ENCODE results near the gene MDK.
"Not testable (repeated sequence)": the region's sequence is repeated elsewhere in the genome, so short reads cannot be mapped to it uniquely, and the experiment has no call there.

MDK gene

GRCh38 chr11:46367244-46367915 is 14.1 kb upstream of the MDK start:
- in situ Hi-C loops (cut with MboI; ENCODE audit: low sequenced_read_pairs): no loop called here

GRCh38 chr11:46367916-46368267 is 13.6 kb upstream of the MDK start:
- in situ Hi-C loops (cut with MboI; ENCODE audit: low sequenced_read_pairs): no loop called here

- in situ Hi-C loops (cut with MboI; ENCODE audit: low sequenced_read_pairs): no loop called here
Observed at GRCh38 chr11:46369458-46370152, 11.9 kb upstream of the MDK start.

- in situ Hi-C loops (cut with MboI; ENCODE audit: low sequenced_read_pairs): no loop called here
Observed at GRCh38 chr11:46370253-46370652, 11.2 kb upstream of the MDK start.

DNA sequence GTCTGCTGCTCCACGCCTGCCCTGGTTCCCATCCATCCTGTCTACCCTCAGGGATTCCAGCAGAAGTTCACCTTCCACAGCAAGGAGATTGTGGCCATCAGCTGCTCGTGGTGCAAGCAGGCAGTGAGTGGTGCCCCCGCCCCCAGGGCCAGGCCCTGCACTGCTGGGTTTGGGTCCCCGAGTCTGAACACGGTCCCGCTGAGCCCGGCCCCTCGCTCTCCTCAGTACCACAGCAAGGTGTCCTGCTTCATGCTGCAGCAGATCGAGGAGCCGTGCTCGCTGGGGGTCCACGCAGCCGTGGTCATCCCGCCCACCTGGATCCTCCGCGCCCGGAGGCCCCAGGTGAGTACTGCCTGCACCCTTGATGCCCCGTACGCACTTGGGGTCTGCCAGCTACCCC is 10.2 kb upstream of the MDK start:
- in situ Hi-C loops (cut with MboI; ENCODE audit: low sequenced_read_pairs): not testable (repeated sequence)

GRCh38 chr11:46372086-46372485 is 9.4 kb upstream of the MDK start:
- in situ Hi-C loops (cut with MboI; ENCODE audit: low sequenced_read_pairs): no loop called here

DNA sequence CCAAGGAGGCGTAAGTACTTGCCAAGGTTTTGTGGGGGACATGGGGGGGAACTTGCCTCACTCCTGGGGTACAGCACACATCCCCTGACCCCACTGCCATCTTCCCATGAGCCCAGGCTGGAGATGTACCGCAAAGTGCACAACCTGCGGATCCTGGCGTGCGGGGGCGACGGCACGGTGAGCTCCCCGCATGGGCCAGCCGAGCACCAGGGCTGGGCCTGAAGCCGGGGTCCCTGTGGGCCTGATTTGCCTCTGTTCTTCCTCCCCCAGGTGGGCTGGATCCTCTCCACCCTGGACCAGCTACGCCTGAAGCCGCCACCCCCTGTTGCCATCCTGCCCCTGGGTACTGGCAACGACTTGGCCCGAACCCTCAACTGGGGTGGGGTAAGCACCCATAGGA is 9.0 kb upstream of the MDK start:
- in situ Hi-C loops (cut with MboI; ENCODE audit: low sequenced_read_pairs): not testable (repeated sequence)

DNA sequence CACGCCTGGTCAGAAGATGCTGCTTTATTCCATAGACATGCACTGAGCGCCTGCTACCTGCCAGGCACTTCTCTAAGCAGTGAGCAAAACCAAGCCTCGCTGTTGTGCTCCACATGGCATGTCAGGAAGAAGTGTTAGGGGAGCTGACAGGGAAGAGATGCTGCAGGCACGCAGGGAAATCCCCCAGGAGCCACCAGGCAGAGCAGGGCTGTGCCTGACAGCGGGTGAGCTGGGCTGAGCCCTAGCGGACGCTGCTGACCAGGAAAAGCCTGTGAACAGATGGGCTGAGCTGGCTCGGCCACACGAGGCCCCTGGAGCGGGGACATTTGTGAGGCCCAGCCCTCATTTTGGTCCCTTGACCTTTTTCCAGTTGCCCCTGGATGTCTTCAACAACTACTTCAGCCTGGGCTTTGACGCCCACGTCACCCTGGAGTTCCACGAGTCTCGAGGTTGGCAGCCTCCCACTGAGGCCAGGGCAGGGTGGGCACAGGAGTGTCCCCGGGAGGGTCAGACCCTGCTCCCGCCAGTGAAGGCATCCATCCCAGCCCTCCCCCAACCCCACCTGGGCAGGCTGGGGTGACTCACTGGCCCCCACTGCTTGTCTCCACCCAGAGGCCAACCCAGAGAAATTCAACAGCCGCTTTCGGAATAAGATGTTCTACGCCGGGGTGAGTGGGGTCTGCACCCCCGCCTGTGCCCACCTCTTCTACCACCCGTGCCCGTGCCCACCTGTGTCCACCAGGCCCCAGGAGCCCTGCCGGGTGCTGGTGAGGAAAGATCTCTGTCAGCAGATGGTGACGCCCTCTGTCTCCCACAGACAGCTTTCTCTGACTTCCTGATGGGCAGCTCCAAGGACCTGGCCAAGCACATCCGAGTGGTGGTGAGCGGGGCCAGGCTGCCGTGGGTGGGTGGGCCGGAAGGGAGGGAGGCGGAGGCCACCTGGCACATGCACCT is 7.4 kb upstream of the MDK start:
- in situ Hi-C loops (cut with MboI; ENCODE audit: low sequenced_read_pairs): no loop called here

- in situ Hi-C loops (cut with MboI; ENCODE audit: low sequenced_read_pairs): no loop called here
Observed at GRCh38 chr11:46374815-46375214, 6.7 kb upstream of the MDK start.

DNA sequence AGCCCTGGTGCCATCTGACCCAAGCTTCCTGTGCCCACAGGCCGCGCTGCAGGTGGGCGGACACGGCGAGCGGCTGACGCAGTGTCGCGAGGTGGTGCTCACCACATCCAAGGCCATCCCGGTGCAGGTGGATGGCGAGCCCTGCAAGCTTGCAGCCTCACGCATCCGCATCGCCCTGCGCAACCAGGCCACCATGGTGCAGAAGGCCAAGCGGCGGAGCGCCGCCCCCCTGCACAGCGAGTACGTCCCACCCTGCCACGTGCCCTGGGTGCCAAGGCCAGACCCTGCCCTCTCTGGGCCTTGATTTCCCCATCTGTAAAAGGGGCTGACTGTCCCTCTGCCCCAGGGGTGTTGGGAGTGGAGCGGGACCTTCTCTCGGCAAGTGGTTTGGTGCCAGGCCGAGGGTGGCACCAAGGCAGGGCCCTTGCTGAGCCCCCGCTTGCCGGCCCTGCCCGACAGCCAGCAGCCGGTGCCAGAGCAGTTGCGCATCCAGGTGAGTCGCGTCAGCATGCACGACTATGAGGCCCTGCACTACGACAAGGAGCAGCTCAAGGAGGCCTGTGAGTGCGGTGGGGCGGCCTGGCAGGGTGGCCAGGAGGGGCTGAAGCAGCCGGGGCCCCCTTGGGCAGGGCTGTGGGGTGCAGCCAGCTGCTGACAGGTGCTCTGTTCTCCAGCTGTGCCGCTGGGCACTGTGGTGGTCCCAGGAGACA is 5.9 kb upstream of the MDK start:
- in situ Hi-C loops (cut with MboI; ENCODE audit: low sequenced_read_pairs): no loop called here

DNA sequence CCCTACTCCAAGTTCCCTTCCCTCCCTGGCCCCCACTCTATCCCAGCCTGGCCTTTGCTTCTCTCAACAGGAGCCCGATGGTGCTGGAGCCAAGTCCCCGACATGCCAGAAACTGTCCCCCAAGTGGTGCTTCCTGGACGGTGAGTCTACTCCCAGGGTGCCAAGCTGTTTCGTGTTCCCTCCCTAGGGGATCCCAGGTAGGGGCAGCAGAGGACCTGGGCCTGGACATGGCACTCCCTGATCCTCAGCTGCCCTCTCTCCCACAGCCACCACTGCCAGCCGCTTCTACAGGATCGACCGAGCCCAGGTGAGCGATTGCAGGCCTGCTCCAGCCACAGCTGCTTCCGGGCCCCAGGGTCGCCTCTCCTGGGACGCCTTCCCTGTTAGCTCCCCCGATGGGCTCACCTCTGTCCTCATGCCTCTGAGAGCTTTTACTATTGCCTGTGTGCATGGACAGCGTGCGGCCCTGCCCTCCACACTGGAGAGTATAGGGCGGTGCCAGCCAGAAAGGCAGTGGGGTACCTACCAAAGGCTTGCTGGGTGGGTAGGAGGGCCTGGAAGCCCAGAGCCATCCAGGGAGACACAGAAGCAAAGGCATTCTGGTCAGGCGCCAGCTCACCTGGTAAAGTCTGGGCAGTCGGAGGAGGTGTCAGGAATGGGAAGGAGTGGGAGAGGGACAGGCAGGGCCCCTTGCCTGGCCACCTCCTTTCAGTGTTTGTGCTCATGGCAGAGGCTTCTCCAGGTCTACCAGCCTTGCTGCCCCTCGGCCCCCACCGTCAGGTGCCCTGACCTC is 5.0 kb upstream of the MDK start:
- in situ Hi-C loops (cut with MboI; ENCODE audit: low sequenced_read_pairs): no loop called here

- in situ Hi-C loops (cut with MboI; ENCODE audit: low sequenced_read_pairs): no loop called here
Observed at GRCh38 chr11:46377290-46377689, 4.2 kb upstream of the MDK start.

- in situ Hi-C loops (cut with MboI; ENCODE audit: low sequenced_read_pairs): no loop called here
Observed at GRCh38 chr11:46377831-46378230, 3.6 kb upstream of the MDK start.

- in situ Hi-C loops (cut with MboI; ENCODE audit: low sequenced_read_pairs): no loop called here
Observed at GRCh38 chr11:46378296-46378695, 3.2 kb upstream of the MDK start.

- in situ Hi-C loops (cut with MboI; ENCODE audit: low sequenced_read_pairs): no loop called here
Observed at GRCh38 chr11:46378811-46379481, 2.5 kb upstream of the MDK start.

DNA sequence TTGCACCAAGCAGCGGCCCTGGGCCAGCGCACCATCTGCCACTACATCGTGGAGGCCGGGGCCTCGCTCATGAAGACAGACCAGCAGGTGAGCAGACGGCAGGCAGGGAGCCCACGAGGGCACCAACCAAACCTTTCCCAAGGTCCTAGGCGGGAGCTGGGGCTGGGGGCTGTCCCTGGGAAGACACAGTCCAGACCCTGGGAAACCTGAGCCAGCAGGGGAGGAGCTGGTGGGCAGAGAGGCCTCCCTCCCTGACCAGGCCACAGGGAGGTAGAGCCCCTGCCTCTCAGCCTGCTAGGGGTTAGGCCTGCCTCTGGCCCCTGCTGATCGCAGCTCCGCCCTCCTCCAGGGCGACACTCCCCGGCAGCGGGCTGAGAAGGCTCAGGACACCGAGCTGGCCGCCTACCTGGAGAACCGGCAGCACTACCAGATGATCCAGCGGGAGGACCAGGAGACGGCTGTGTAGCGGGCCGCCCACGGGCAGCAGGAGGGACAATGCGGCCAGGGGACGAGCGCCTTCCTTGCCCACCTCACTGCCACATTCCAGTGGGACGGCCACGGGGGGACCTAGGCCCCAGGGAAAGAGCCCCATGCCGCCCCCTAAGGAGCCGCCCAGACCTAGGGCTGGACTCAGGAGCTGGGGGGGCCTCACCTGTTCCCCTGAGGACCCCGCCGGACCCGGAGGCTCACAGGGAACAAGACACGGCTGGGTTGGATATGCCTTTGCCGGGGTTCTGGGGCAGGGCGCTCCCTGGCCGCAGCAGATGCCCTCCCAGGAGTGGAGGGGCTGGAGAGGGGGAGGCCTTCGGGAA is 1.8 kb upstream of the MDK start:
- in situ Hi-C loops (cut with MboI; ENCODE audit: low sequenced_read_pairs): not testable (repeated sequence)

GRCh38 chr11:46380340-46381047 is 975 bp upstream of the MDK start:
- in situ Hi-C loops (cut with MboI; ENCODE audit: low sequenced_read_pairs): no loop called here

Measured in HL-60/S4 treated with phorbol 12-myristate 13-acetate at 8.2 ng/mL for 4 days and 3 days (cell line).